Neural progenitor cell (in vitro differentiated cells): ENCODE results near the gene MAGEB3. TPM values are rescaled to one million over a fixed set of nuclear protein-coding genes. Genes with fewer than 3 reads are reported as not detected.

ENCODE experiments used
- DNase-seq: peaks from one replicate; pipeline ENCODE4 v3.0.0-alpha.2; 2016; ENCODE audit warnings: low spot score
- H2AFZ ChIP-seq: fragments of 200-600 bp; sonication (generic); replicated peaks from 2 replicates; pipeline ENCODE4 v1.6.1; 2016; ENCODE audit warnings: antibody characterized with exemption
- H3F3A ChIP-seq: fragments of 200-600 bp; sonication (generic); 2 replicates; pipeline ENCODE4 v1.6.1; 2016; ENCODE audit warnings: antibody characterized with exemption, low read depth
- H3K27ac ChIP-seq: fragments of 200-600 bp; sonication (generic); 2 replicates; pipeline ENCODE4 v1.5.1; 2016; ENCODE audit warnings: mild to moderate bottlenecking
- H3K27me3 ChIP-seq: fragments of 200-600 bp; sonication (generic); 2 replicates; pipeline ENCODE4 v1.6.1; 2016; ENCODE audit warnings: mild to moderate bottlenecking, moderate library complexity
- H3K36me3 ChIP-seq: fragments of 200-600 bp; sonication (generic); 2 replicates; pipeline ENCODE4 v1.5.1; 2016
- H3K4me1 ChIP-seq: fragments of 200-600 bp; sonication (generic); 2 replicates; pipeline ENCODE4 v1.6.1; 2016; ENCODE audit warnings: mixed run types
- H3K4me2 ChIP-seq: fragments of 200-600 bp; sonication (generic); 2 replicates; pipeline ENCODE4 v1.6.1; 2016
- H3K4me3 ChIP-seq: fragments of 200-600 bp; sonication (generic); 2 replicates; pipeline ENCODE4 v1.5.1; 2016
- H3K79me2 ChIP-seq: fragments of 200-600 bp; sonication (generic); 2 replicates; pipeline ENCODE4 v1.6.1; 2016; ENCODE audit warnings: low read depth
- H3K9ac ChIP-seq: fragments of 200-600 bp; sonication (generic); 2 replicates; pipeline ENCODE4 v1.6.1; 2016
- H3K9me3 ChIP-seq: fragments of 200-600 bp; sonication (generic); 2 replicates; pipeline ENCODE4 v1.5.1; 2016; ENCODE audit warnings: low read depth
- H4K20me1 ChIP-seq: fragments of 200-600 bp; sonication (generic); 2 replicates; pipeline ENCODE4 v1.6.1; 2016; ENCODE audit warnings: low read depth
- H3K27ac Mint-ChIP-seq: 3 replicates; pipeline ENCODE4 v1.8.0; 2021; ENCODE audit warnings: mixed read lengths
- H3K27me3 Mint-ChIP-seq: 2 replicates; pipeline ENCODE4 v1.8.0; 2022; ENCODE audit warnings: low read depth, mild to moderate bottlenecking, inconsistent platforms, moderate library complexity, mixed read lengths; ENCODE audit not compliant: insufficient read depth
- H3K36me3 Mint-ChIP-seq: 3 replicates; pipeline ENCODE4 v1.8.0; 2021; ENCODE audit warnings: mixed read lengths
- H3K4me1 Mint-ChIP-seq: 3 replicates; pipeline ENCODE4 v1.8.0; 2021; ENCODE audit warnings: mixed read lengths
- H3K4me3 Mint-ChIP-seq: 3 replicates; pipeline ENCODE4 v1.8.0; 2021; ENCODE audit warnings: mild to moderate bottlenecking, moderate library complexity, mixed read lengths
- H3K9me3 Mint-ChIP-seq: 3 replicates; pipeline ENCODE4 v1.8.0; 2020; ENCODE audit warnings: mixed read lengths
- CTCF ChIP-seq: fragments of 200-600 bp; sonication (generic); IDR thresholded peaks from 2 replicates; pipeline ENCODE4 v1.5.1; 2017; ENCODE audit warnings: antibody characterized with exemption, mild to moderate bottlenecking
- EZH2 ChIP-seq: fragments of 200-600 bp; sonication (generic); IDR thresholded peaks from 2 replicates; pipeline ENCODE4 v1.6.1; 2017; ENCODE audit warnings: antibody characterized with exemption, mild to moderate bottlenecking, moderate library complexity
- EZH2phosphoT487 ChIP-seq: fragments of 200-600 bp; sonication (generic); IDR thresholded peaks from 2 replicates; pipeline ENCODE4 v1.6.1; 2017; ENCODE audit warnings: antibody characterized with exemption
- total RNA-seq: library from RNA; depleted of rRNA; stranded (reverse); fragments of >200 nt; gene quantifications from 2 replicates; pipeline ENCODE4 v1.2.3, GENCODE V29; 2015; ENCODE audit warnings: low replicate concordance

Gene MAGEB3
- total RNA-seq, 1 donor from 2014 or later, result not detected

GRCh38 chrX:30278365-30278764 lies 47.9 kb downstream of the MAGEB3 start:
- no peak overlapping the region for H3K4me2 ChIP-seq
- Mint-ChIP-seq H3K4me1 (no peaks in the 10 kb centered on the region), H3K4me3 (no peak overlapping the region), H3K9me3 (peaks cover 2% of the 10 kb centered on the region), H3K36me3 (no peaks in the 10 kb centered on the region), H3K27me3 (no peaks in the 10 kb centered on the region), H3K27ac (no peak overlapping the region)
- no peak overlapping the region for H2AFZ ChIP-seq
- no peaks in the 10 kb centered on the region for H3K4me1 ChIP-seq
- no peak for DNase-seq
- no peak overlapping the region for H3K27ac ChIP-seq
- no peaks in the 10 kb centered on the region for H3F3A ChIP-seq
- H3K9me3 ChIP-seq, result no peaks in the 10 kb centered on the region
- no peaks in the 10 kb centered on the region for H3K27me3 ChIP-seq
- H3K36me3 ChIP-seq, result no peaks in the 10 kb centered on the region
- no peak overlapping the region for H3K9ac ChIP-seq
- TF ChIP-seq CTCF (no peak), EZH2 (no peak), EZH2phosphoT487 (no peak)
- no peak overlapping the region for H3K4me3 ChIP-seq
- H3K79me2 ChIP-seq, result no peaks in the 10 kb centered on the region
- H4K20me1 ChIP-seq, result no peaks in the 10 kb centered on the region

- no peak for TF ChIP-seq EZH2
- no peak for TF ChIP-seq CTCF
- TF ChIP-seq EZH2phosphoT487, result no peak
- H3K36me3 ChIP-seq, result no peaks in the 10 kb centered on the region
- H3K4me1 ChIP-seq, result no peaks in the 10 kb centered on the region
- H3K9me3 ChIP-seq, result no peaks in the 10 kb centered on the region
- H2AFZ ChIP-seq, result no peak overlapping the region
- Mint-ChIP-seq H3K27me3 (no peaks in the 10 kb centered on the region), H3K4me1 (no peaks in the 10 kb centered on the region), H3K27ac (no peak overlapping the region), H3K36me3 (no peaks in the 10 kb centered on the region), H3K9me3 (peaks cover 2% of the 10 kb centered on the region), H3K4me3 (no peak overlapping the region)
- H3K4me3 ChIP-seq, result no peak overlapping the region
- H3K4me2 ChIP-seq, result no peak overlapping the region
- no peak for DNase-seq
- no peak overlapping the region for H3K9ac ChIP-seq
- no peaks in the 10 kb centered on the region for H3K27me3 ChIP-seq
- no peaks in the 10 kb centered on the region for H3F3A ChIP-seq
- no peaks in the 10 kb centered on the region for H4K20me1 ChIP-seq
- H3K27ac ChIP-seq, result no peak overlapping the region
- no peaks in the 10 kb centered on the region for H3K79me2 ChIP-seq
Observed at GRCh38 chrX:30280428-30280827, 50.0 kb downstream of the MAGEB3 start.

- Histone ChIP-seq H3F3A (no peaks in the 10 kb centered on the region), H3K4me2 (no peak overlapping the region), H3K36me3 (no peaks in the 10 kb centered on the region), H3K79me2 (no peaks in the 10 kb centered on the region), H3K9ac (no peak overlapping the region), H3K27ac (no peak overlapping the region), H3K4me3 (no peak overlapping the region), H3K9me3 (no peaks in the 10 kb centered on the region), H3K4me1 (no peaks in the 10 kb centered on the region), H2AFZ (no peak overlapping the region), H3K27me3 (no peaks in the 10 kb centered on the region), H4K20me1 (no peaks in the 10 kb centered on the region)
- H3K4me1 Mint-ChIP-seq, result no peaks in the 10 kb centered on the region
- no peak overlapping the region for H3K4me3 Mint-ChIP-seq
- TF ChIP-seq CTCF (no peak), EZH2 (no peak), EZH2phosphoT487 (no peak)
- no peak for DNase-seq
- no peaks in the 10 kb centered on the region for H3K27me3 Mint-ChIP-seq
- no peaks in the 10 kb centered on the region for H3K36me3 Mint-ChIP-seq
- H3K9me3 Mint-ChIP-seq, result peaks cover 2% of the 10 kb centered on the region
- no peak overlapping the region for H3K27ac Mint-ChIP-seq
Observed at GRCh38 chrX:30282527-30282926, 52.1 kb downstream of the MAGEB3 start.
